H1 (cell line): ENCODE data around the gene DNAJC17. TPM values are rescaled to one million over a fixed set of nuclear protein-coding genes. Genes with fewer than 3 reads are reported as not detected.

Experiments used
- CTCF ChIA-PET: fragments of 300-600 bp; sonication (Branson Sonifier 250); formaldehyde crosslinking; loops from one replicate; lab custom pipeline; 2021; ENCODE audit not compliant: partially characterized antibody; lab: Charles Lee
- POLR2A ChIA-PET: fragments of 300-600 bp; sonication (Branson Sonifier 250); formaldehyde crosslinking; loops from one replicate; lab custom pipeline; 2021; ENCODE audit warnings: inconsistent platforms; ENCODE audit not compliant: partially characterized antibody; lab: Charles Lee
- DNase-seq, 2 experiments: peaks; one replicate each; pipeline versions ENCODE4 v3.0.0 to v3.0.0-alpha.2; 2010 to 2022; ENCODE audit warnings: low spot score in 2 of 2, low read depth in 1 of 2, mixed read lengths in 1 of 2
- FAIRE-seq: peaks from 2 replicates; lab custom pipeline; 2011; peaks lifted over from hg19 to GRCh38; lab: Jason Lieb, UNC
- H2AFZ ChIP-seq: 2 replicates; pipeline ENCODE4 v1.8.1; 2012; ENCODE audit warnings: low read length, inconsistent platforms
- H2AK5ac ChIP-seq: 2 replicates; pipeline ENCODE4 v1.6.1; 2013; ENCODE audit warnings: low read depth, low read length
- H2BK120ac ChIP-seq: replicated peaks from 2 replicates; pipeline ENCODE3; 2013; ENCODE audit warnings: low read depth, low read length, inconsistent platforms
- H2BK12ac ChIP-seq: 2 replicates; pipeline ENCODE4 v1.6.1; 2013; ENCODE audit warnings: low read depth, low read length
- H2BK15ac ChIP-seq: 2 replicates; pipeline ENCODE4 v1.6.1; 2013; ENCODE audit warnings: low read length
- H2BK20ac ChIP-seq: 2 replicates; pipeline ENCODE4 v1.6.1; 2013; ENCODE audit warnings: low read length
- H2BK5ac ChIP-seq: 2 replicates; pipeline ENCODE4 v1.6.1; 2013; ENCODE audit warnings: low read depth, low read length
- H3K14ac ChIP-seq: 2 replicates; pipeline ENCODE4 v1.6.1; 2013; ENCODE audit warnings: inconsistent platforms; ENCODE audit not compliant: insufficient read length
- H3K18ac ChIP-seq: 2 replicates; pipeline ENCODE4 v1.6.1; 2013; ENCODE audit warnings: low read length; ENCODE audit errors: extremely low read depth
- H3K23ac ChIP-seq: 2 replicates; pipeline ENCODE4 v1.6.1; 2013; ENCODE audit warnings: inconsistent platforms; ENCODE audit not compliant: insufficient read length
- H3K23me2 ChIP-seq: 2 replicates; pipeline ENCODE4 v1.6.1; 2013; ENCODE audit warnings: low read depth, low read length
- H3K27ac ChIP-seq: 2 replicates; pipeline ENCODE4 v1.6.1; 2011; ENCODE audit warnings: low read depth, low read length, inconsistent platforms
- H3K27me3 ChIP-seq, 4 experiments: replicated peaks in 1 of 4; 1 replicate in 1 of 4; 2 replicates in 3 of 4; pipeline versions ENCODE4 v1.6.1 to v1.8.1; 2011 to 2013; ENCODE audit warnings: low read length in 3 of 4, mild to moderate bottlenecking in 3 of 4, inconsistent platforms in 2 of 4, mixed read lengths in 2 of 4, moderate library complexity in 1 of 4; ENCODE audit not compliant: control insufficient read depth in 3 of 4, insufficient read depth in 3 of 4; ENCODE audit errors: extremely low read depth in 1 of 4
- H3K36me3 ChIP-seq, 4 experiments: 2 replicates each; pipeline versions ENCODE4 v1.6.1 to v1.8.1; 2011 to 2013; ENCODE audit warnings: mild to moderate bottlenecking in 4 of 4, low read length in 3 of 4, moderate library complexity in 2 of 4, control low read depth in 1 of 4, inconsistent platforms in 1 of 4; ENCODE audit not compliant: insufficient read depth in 4 of 4, control insufficient read depth in 2 of 4
- H3K4ac ChIP-seq: replicated peaks from 2 replicates; pipeline ENCODE3; 2013; ENCODE audit warnings: low read length, low read depth, mixed read lengths, inconsistent platforms; ENCODE audit not compliant: insufficient read length
- H3K4me1 ChIP-seq, 4 experiments: replicated peaks in 1 of 4; 1 replicate in 1 of 4; 2 replicates in 3 of 4; pipeline versions ENCODE4 v1.6.1 to v1.8.1; 2011 to 2013; ENCODE audit warnings: low read length in 3 of 4, inconsistent platforms in 2 of 4, mixed read lengths in 1 of 4; ENCODE audit not compliant: insufficient read depth in 4 of 4, control insufficient read depth in 3 of 4
- H3K4me2 ChIP-seq, 2 experiments: 2 replicates each; pipeline versions ENCODE4 v1.6.1 to v1.8.1; 2011 to 2013; ENCODE audit warnings: low read depth in 2 of 2, low read length in 2 of 2, control low read depth in 1 of 2, inconsistent platforms in 1 of 2, mild to moderate bottlenecking in 1 of 2; ENCODE audit not compliant: insufficient read depth in 1 of 2
- H3K4me3 ChIP-seq, 4 experiments: fragments of 200-600, 300-600 bp in 1 of 4; sonication (generic), shearing (Covaris generic), sonication (Bioruptor Twin) in 1 of 4; 2 replicates each; pipeline versions ENCODE4 v1.5.1 to v1.8.1; 2011 to 2016; ENCODE audit warnings: low read length in 4 of 4, low read depth in 3 of 4, control low read depth in 2 of 4, inconsistent platforms in 2 of 4, mild to moderate bottlenecking in 2 of 4, mixed read lengths in 1 of 4, moderate library complexity in 1 of 4; ENCODE audit not compliant: insufficient read depth in 2 of 4; ENCODE audit errors: extremely low read depth in 1 of 4
- H3K56ac ChIP-seq: replicated peaks from 2 replicates; pipeline ENCODE3; 2013; ENCODE audit warnings: low read depth, mild to moderate bottlenecking, mixed read lengths, low read length, inconsistent platforms; ENCODE audit not compliant: insufficient read length
- H3K79me1 ChIP-seq: 2 replicates; pipeline ENCODE4 v1.6.1; 2013; ENCODE audit warnings: low read depth, low read length, control low read depth
- H3K79me2 ChIP-seq, 2 experiments: 2 replicates each; pipeline versions ENCODE4 v1.6.1 to v1.8.1; 2012 to 2013; ENCODE audit warnings: low read length in 2 of 2, mild to moderate bottlenecking in 2 of 2, inconsistent platforms in 1 of 2; ENCODE audit not compliant: insufficient read depth in 2 of 2, control insufficient read depth in 1 of 2
- H3K9ac ChIP-seq, 4 experiments: replicated peaks in 1 of 4; 1 replicate in 1 of 4; 2 replicates in 3 of 4; pipeline versions ENCODE4 v1.6.1 to v1.8.1; 2011 to 2013; ENCODE audit warnings: low read depth in 3 of 4, low read length in 3 of 4, control low read depth in 2 of 4, mild to moderate bottlenecking in 2 of 4, moderate library complexity in 2 of 4, inconsistent platforms in 1 of 4; ENCODE audit errors: extremely low read depth in 1 of 4
- H3K9me3 ChIP-seq, 2 experiments: 2 replicates each; pipeline versions ENCODE4 v1.6.1 to v1.8.1; 2012 to 2013; ENCODE audit warnings: mild to moderate bottlenecking in 2 of 2, moderate library complexity in 2 of 2, control low read depth in 1 of 2, inconsistent platforms in 1 of 2, low read depth in 1 of 2, low read length in 1 of 2, mixed read lengths in 1 of 2; ENCODE audit not compliant: insufficient read depth in 2 of 2
- H4K20me1 ChIP-seq, 2 experiments: replicated peaks in 1 of 2; 2 replicates each; pipeline versions ENCODE3 to v1.8.1; 2011 to 2013; ENCODE audit warnings: inconsistent platforms in 2 of 2, low read length in 2 of 2, mild to moderate bottlenecking in 1 of 2; ENCODE audit not compliant: insufficient read depth in 2 of 2, control insufficient read depth in 1 of 2
- H4K5ac ChIP-seq: 2 replicates; pipeline ENCODE4 v1.6.1; 2013; ENCODE audit warnings: low read length, low read depth, mixed read lengths, inconsistent platforms; ENCODE audit not compliant: insufficient read length
- H4K8ac ChIP-seq: 2 replicates; pipeline ENCODE4 v1.8.0; 2013; ENCODE audit warnings: mild to moderate bottlenecking, moderate library complexity, low read length, inconsistent platforms; ENCODE audit not compliant: insufficient read depth; ENCODE audit errors: extremely low read depth
- H4K91ac ChIP-seq: replicated peaks from 2 replicates; pipeline ENCODE3; 2013; ENCODE audit warnings: low read length, mixed read lengths, inconsistent platforms; ENCODE audit not compliant: insufficient read length
- CREB1 ChIP-seq: IDR thresholded peaks from 2 replicates; pipeline ENCODE4 v1.6.1; 2012; ENCODE audit warnings: inconsistent platforms
- TBP ChIP-seq: IDR thresholded peaks from 2 replicates; pipeline ENCODE4 v1.6.1; 2011; ENCODE audit warnings: low read depth, low read length, improper control_type of control experiment
- WGBS, 2 experiments: shearing (Covaris generic) in 1 of 2; methylation state at CpG; one replicate each; pipeline versions ENCODE4 v1.1.6 to v1.1.7; 2013 to 2015; ENCODE audit warnings: low lambda C conversion rate in 2 of 2, mixed read lengths in 2 of 2, inconsistent platforms in 1 of 2, low coverage in 1 of 2, missing lambda C conversion rate in 1 of 2; ENCODE audit not compliant: insufficient replicate concordance in 2 of 2, insufficient coverage in 1 of 2, insufficient read length in 1 of 2; ENCODE audit errors: extremely low coverage in 1 of 2, missing lambda C conversion rate in 1 of 2; 5-methylcytosine and 5-hydroxymethylcytosine counted together
- polyA plus RNA-seq, 7 experiments: library from polyadenylated mRNA; depleted of rRNA in 3 of 7; stranded (reverse) in 5 of 7; unstranded in 2 of 7; fragments of >200 nt in 5 of 7; fragments of 200-250 nt in 2 of 7; gene quantifications; 1 replicate in 5 of 7; 2 replicates in 1 of 7; 4 replicates in 1 of 7; pipeline versions ENCODE4 v1.2.1 to v1.2.3, GENCODE V29; 2011 to 2013; ENCODE audit warnings: missing spikeins in 2 of 7, mixed read lengths in 2 of 7
- total RNA-seq: library from RNA; stranded (reverse); fragmentation: NEBNext Ultra II Directional; extraction: Animal tissue kit (Norgen Biotek cat#: 25700); gene quantifications from 2 replicates; pipeline ENCODE4 v1.2.1, GENCODE V29; 2021

The DNAJC17 gene
- total and polyA plus RNA-seq, 2 of the 8 experiments (the other 6 are each of a cell fraction or from before 2014, with no cell fraction given), result 39.5 to 45.4 TPM

DNA sequence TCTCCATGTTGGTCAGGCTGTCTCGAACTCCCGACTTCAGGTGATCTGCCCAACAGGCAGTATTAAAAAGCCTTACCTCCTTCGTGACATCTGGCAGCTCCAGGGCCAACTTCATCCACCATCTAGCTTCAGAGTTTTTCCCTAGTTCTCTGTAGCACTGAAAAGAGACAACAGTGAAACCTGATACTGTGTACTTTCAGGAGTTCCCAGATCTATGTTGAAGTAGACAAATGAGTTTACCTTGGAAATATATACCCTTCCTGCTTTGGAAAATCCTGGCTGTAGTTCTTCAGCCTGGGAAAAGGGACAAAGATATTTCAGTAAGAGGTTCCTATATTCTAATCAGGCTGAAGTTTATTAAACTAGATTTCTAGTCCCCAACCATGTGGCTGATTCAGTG is 70.2 kb downstream of the DNAJC17 start:
- no peaks in the 10 kb centered on the region for H3K27me3 ChIP-seq
- H3K4me3 ChIP-seq, result no peak overlapping the region
- H2BK20ac ChIP-seq, result no peak overlapping the region
- no peak overlapping the region for H3K4me2 ChIP-seq
- H3K9me3 ChIP-seq, result no peaks in the 10 kb centered on the region
- H2BK5ac ChIP-seq, result no peak overlapping the region
- H2AK5ac ChIP-seq, result no peak overlapping the region
- no peak overlapping the region for H3K9ac ChIP-seq
- H3K27ac ChIP-seq, result no peak overlapping the region
- no peaks in the 10 kb centered on the region for H3K23me2 ChIP-seq
- H3K4me1 ChIP-seq, result peaks cover 12 to 18% (median 17%) of the 10 kb centered on the region in 4 experiments
- H4K8ac ChIP-seq, result no peak overlapping the region
- TF ChIP-seq TBP, result no peak
- no peak for TF ChIP-seq CREB1
- WGBS, 2 experiments, result 86% methylated on average over 3 of the region's 3 CpGs; no CpG with 5 or more reads in 1 of the 2 experiments
- no peak overlapping the region for H2BK120ac ChIP-seq
- no peak overlapping the region for H3K14ac ChIP-seq
- ChIA-PET POLR2A (interaction anchor here (0.6 to 2.6 kb wide), 4 partner anchors 11 to 165 kb away, joined by 3 to 11 read pairs (median 6); partner anchors contain the start of genes RAD51 and SPINT1), CTCF (interaction anchor here (0.7 to 4.2 kb wide), 7 partner anchors 9 to 170 kb away, joined by 3 to 22 read pairs (median 5); partner anchors contain the start of gene VPS18)
- H3K79me1 ChIP-seq, result no peaks in the 10 kb centered on the region
- H3K18ac ChIP-seq, result no peak overlapping the region
- peaks cover 0 to 1% of the 10 kb centered on the region in 2 experiments for H4K20me1 ChIP-seq
- H2BK12ac ChIP-seq, result no peak overlapping the region
- peaks cover 3 to 42% (median 25%) of the 10 kb centered on the region in 4 experiments; a peak in 6 of 8 replicates for H3K36me3 ChIP-seq
- H4K5ac ChIP-seq, result no peak overlapping the region
- no peak for FAIRE-seq
- no peak overlapping the region for H2BK15ac ChIP-seq
- no peak overlapping the region for H2AFZ ChIP-seq
- no peak overlapping the region for H3K23ac ChIP-seq
- DNase-seq, result no peak
- H3K4ac ChIP-seq, result no peak overlapping the region
- H4K91ac ChIP-seq, result no peak overlapping the region
- no peak overlapping the region for H3K56ac ChIP-seq
- no peaks in the 10 kb centered on the region for H3K79me2 ChIP-seq
